VCaP (cell line): ENCODE measurements around the gene ABHD10.

Source experiments
- H3K27ac ChIP-seq: fragments of 450-650 bp; 2 replicates; pipeline ENCODE4 v1.5.1; 2017
- TF ChIP-seq, protein P1 (sequence below): fragments of 450-650 bp; conservative IDR thresholded peaks from 2 replicates; pipeline ENCODE4 v1.5.1; 2017; ENCODE audit warnings: mild to moderate bottlenecking, moderate library complexity

ABHD10 gene

DNA sequence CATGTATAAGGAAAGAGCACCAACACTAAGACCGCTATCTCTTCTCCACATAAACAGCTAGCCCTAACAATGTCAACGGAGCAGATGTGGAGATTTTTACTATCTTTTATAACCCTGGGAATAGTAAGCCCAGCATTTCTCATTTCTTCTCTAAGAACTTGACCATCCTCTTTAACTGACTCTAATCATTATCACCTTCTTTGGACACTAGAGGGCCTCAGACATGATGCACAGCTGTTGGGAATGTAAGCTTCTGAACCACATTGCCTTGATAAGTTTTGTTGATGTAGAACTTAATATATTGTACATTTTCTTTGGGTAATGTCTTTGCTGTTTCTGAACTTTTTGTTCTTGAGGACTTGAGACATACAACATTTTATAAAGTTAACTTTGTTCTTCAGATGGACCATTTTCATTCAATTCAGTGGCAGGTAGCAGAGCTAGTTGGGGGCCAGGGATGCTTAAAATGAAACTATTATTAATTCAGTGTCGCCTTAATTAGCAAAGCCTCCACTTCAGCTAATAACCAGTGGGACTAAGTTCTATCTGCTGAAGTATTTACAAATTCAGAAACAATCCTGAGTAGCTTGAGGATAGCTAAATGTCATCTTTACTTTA, 10.3 kb downstream of the ABHD10 start:
- no peak overlapping the region for H3K27ac ChIP-seq
- TF ChIP-seq, protein P1, sequence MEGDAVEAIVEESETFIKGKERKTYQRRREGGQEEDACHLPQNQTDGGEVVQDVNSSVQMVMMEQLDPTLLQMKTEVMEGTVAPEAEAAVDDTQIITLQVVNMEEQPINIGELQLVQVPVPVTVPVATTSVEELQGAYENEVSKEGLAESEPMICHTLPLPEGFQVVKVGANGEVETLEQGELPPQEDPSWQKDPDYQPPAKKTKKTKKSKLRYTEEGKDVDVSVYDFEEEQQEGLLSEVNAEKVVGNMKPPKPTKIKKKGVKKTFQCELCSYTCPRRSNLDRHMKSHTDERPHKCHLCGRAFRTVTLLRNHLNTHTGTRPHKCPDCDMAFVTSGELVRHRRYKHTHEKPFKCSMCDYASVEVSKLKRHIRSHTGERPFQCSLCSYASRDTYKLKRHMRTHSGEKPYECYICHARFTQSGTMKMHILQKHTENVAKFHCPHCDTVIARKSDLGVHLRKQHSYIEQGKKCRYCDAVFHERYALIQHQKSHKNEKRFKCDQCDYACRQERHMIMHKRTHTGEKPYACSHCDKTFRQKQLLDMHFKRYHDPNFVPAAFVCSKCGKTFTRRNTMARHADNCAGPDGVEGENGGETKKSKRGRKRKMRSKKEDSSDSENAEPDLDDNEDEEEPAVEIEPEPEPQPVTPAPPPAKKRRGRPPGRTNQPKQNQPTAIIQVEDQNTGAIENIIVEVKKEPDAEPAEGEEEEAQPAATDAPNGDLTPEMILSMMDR: peak; percentile 87

DNA sequence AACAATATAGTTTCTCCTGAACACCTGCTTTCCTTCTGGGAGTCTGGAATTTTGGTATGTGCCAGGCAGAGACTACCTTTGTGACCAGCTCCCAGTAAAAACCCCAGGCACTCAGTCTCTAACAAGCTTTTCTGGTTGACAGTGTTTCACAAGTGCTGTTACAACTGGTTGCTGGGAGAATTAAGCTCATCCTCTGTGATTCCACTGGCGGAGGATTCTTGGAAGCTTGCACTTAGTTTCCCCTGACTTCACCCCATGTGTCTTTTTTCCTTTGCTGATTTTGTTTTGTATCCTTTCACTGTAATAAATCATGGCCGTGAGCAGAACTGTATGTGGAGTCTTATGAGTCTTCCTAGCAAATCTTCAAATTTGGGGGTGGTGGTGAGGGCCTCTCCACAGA, 14.2 kb downstream of the ABHD10 start:
- no peak overlapping the region for H3K27ac ChIP-seq
- TF ChIP-seq, protein P1: no peak

DNA sequence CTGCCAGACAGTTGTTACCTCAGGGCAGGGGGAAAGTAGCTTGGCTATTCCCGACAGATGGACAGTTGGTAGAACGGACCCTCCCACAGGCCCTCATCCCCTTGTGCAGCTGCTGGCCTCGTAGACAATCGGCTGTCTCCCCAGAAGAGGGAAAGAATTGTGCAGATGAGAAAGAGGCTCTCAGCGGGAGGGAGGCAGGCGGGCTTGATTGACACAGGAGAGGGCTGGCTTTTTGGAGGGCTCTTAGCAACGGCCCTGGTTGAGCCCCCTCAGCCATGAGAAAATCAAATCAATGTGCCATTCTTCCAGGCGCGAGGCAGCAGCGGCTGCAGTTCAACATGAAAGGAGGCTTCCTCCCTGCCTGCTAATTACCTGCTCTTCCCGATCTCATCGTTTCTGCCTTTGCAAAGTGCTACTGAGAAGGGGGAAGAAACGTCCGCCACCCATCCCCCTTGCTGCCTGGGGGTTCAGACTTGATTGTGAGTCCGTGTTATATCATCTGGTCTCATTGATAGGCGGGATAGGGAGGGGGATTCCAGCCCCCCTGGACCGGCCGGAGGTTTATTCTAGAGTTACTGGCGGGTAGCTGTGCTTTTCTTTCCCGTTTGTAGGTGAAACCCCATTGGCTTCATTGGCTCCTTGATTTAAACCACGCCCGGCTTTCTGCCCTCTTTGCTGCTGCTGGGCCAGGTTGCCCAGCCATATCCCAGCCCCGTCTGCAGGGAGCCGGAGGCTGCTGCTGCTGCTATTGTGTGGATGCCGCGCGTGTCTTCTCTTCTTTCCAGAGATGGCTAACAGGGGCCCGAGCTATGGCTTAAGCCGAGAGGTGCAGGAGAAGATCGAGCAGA, 20.0 kb downstream of the ABHD10 start, which contains the start of gene TAGLN3:
Gene TAGLN3, plus strand, starts transcription at position 287 of the 848 bp plus-strand sequence. Its CDS starts 501 bp downstream, at position 788.
- peak within 1 kb of the TSS; percentile 4; the same call in 1 of the 2 replicates for H3K27ac ChIP-seq
- TF ChIP-seq, protein P1: no peak

DNA sequence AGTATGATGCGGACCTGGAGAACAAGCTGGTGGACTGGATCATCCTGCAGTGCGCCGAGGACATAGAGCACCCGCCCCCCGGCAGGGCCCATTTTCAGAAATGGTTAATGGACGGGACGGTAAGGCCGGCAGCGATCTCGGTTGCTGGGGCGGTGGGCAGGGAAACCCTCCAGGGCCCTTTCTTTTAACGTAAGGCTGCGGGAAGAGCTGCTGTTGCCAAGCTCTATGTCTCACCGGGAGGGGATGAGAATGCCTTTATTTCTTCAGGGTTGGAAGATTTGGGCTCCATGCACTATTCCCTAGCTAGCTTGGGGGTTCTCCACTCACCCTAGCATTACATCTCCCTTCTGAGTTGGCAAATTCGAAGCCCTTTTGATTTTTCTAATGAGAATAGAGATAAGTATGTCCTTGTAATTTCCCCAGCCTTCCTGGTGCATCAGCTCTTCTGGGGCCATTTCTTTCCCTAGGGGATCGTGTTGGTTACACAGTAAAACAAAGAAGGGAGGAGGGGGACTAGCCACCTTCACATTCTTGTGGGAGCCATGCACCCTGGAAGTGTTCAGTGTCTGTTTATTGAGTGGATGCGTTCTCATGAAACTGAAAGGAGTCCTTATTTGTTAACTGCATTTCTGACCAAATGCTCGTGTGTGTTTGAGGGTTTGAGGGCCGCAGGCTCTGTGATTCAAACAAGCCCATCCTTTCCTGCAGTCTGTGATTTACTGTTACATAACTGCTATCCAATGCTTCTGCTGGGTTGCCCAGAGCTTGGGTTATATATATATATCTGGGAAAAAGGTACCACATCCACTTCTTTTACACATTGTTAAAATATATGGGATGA, 20.9 kb downstream of the ABHD10 start:
- TF ChIP-seq, protein P1: no peak
- peak overlapping the region; percentile 4; the same call in 1 of the 2 replicates for H3K27ac ChIP-seq

DNA sequence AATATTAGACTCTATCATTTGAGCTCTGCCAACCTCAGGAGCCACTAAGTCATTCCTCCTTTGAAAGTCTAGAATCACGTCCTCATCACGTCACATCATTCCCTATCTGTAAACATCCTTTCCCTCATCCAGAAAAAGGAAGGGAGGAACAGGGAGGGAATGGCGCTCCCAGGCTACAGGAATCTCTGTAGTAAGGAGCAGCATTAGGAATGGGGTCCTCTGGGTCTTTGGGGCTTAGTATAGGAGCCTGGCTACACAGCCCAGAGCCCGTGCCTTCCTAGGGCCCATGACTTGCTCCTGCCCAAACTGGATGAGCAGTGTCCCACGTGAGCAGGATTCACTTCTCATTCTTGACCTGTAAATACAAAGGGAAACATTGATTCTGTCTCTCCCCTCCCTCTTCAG, 21.5 kb downstream of the ABHD10 start:
- H3K27ac ChIP-seq: no peak overlapping the region
- TF ChIP-seq, protein P1: no peak

DNA sequence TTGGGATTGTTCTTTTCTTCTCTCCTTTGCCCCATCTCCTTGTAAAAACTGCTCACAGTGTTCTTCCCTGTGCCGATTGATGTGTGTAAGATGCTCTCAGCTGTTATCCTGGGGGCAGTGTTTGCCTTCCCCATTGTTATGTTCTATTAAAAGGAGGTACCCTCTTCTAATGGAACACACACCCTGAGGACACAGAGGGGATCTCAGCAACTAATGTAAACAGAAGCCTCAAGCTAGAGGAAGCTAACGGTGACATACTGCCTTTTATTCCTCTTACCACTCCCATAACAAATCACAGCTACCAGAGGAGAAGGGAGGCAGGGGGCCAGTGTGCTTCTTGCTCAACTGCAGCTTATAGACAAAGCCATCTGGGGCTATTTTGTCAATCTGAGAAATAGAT, 22.1 kb downstream of the ABHD10 start:
- H3K27ac ChIP-seq: no peak overlapping the region
- TF ChIP-seq, protein P1: no peak

DNA sequence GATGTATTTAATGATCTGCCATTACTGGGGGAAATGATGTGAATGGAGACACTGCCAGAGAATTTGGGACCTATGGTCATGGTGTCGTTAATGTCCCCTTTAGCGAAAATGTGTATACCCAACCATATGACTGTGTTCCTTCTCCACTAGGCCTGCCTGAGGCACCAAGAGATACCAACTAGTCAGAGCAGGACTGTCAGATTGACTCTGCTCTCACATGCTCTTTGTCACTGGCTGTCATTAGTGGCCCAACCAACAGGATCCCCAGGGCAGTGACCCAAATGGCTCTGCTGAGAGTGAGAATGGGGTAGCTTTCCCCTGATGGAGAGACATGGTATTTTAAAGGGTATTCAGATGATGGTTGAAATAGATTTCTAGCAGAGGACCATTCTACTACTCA, 22.7 kb downstream of the ABHD10 start:
- TF ChIP-seq, protein P1: no peak
- no peak overlapping the region for H3K27ac ChIP-seq
